Gastroesophageal sphincter (tissue), 4 donors: Measurements from ENCODE around the gene PDZD8. TPM values are rescaled to one million over a fixed set of nuclear protein-coding genes. Genes with fewer than 3 reads are reported as not detected.

Experiments
- ATAC-seq: fragments of 150-250 bp; one replicate; pipeline ENCODE4 v1.9.1; 2016; ENCODE audit warnings: mild to moderate bottlenecking, moderate library complexity
- H3K27ac ChIP-seq, 4 donors: fragments of 200-600 bp; sonication (generic) in 3 of 4; 1 replicate in 3 of 4; 2 replicates in 1 of 4; pipeline ENCODE4 v1.5.1; 2016 to 2019
- H3K27me3 ChIP-seq: fragments of 200-600 bp; sonication (generic); one replicate; pipeline ENCODE4 v1.5.1; 2019
- H3K36me3 ChIP-seq, 2 donors: fragments of 200-600 bp; sonication (generic); one replicate each; pipeline ENCODE4 v1.5.1; 2019; ENCODE audit warnings: control low read depth in 1 of 2
- H3K4me1 ChIP-seq, 3 donors: fragments of 200-600 bp; sonication (generic); 1 replicate in 2 of 3; 2 replicates in 1 of 3; pipeline ENCODE4 v1.5.1; 2016 to 2019; ENCODE audit warnings: control low read depth in 2 of 3
- H3K4me3 ChIP-seq, 2 donors: fragments of 200-600 bp; sonication (generic); one replicate each; pipeline ENCODE4 v1.5.1; 2019; ENCODE audit warnings: mild to moderate bottlenecking in 1 of 2, moderate library complexity in 1 of 2
- H3K9me3 ChIP-seq, 3 donors: fragments of 200-600 bp; sonication (generic); one replicate each; pipeline ENCODE4 v1.5.1; 2017 to 2019; ENCODE audit warnings: control low read depth in 2 of 3
- EP300 ChIP-seq: sonication (generic); formaldehyde crosslinking; IDR thresholded peaks from one replicate; pipeline ENCODE4 v1.6.1; 2017; ENCODE audit warnings: antibody characterized with exemption, mild to moderate bottlenecking
- POLR2A ChIP-seq, 2 donors: fragments of 450-650 bp; IDR thresholded peaks; one replicate each; pipeline ENCODE4 v1.6.1; 2017; ENCODE audit warnings: antibody characterized with exemption in 2 of 2, mild to moderate bottlenecking in 2 of 2, moderate library complexity in 1 of 2
- POLR2AphosphoS5 ChIP-seq: sonication (generic); formaldehyde crosslinking; IDR thresholded peaks from one replicate; pipeline ENCODE4 v1.6.1; 2017; ENCODE audit warnings: antibody characterized with exemption
- WGBS, 2 donors: methylation state at CpG; one replicate each; pipeline ENCODE4 v1.1.5; 2018; ENCODE audit warnings: low coverage in 1 of 2; 5-methylcytosine and 5-hydroxymethylcytosine counted together
- total RNA-seq, 4 donors: library from RNA; depleted of rRNA; stranded (reverse); fragments of >200 nt; gene quantifications; one replicate each; pipeline ENCODE4 v1.1.0, GENCODE V29; 2016
- TF ChIP-seq, protein P1 (sequence below), 4 experiments: fragments of 200-600 bp in 2 of 4; fragments of 450-650 bp in 2 of 4; sonication (generic) in 1 of 4; IDR thresholded peaks; one replicate each; pipeline ENCODE4 v1.5.1; 2017 to 2019; ENCODE audit warnings: antibody characterized with exemption in 4 of 4, mild to moderate bottlenecking in 2 of 4, moderate library complexity in 2 of 4

The PDZD8 gene
- total RNA-seq, 4 donors from 2014 or later = 32.8 to 49.2 (median 37.3) TPM

DNA sequence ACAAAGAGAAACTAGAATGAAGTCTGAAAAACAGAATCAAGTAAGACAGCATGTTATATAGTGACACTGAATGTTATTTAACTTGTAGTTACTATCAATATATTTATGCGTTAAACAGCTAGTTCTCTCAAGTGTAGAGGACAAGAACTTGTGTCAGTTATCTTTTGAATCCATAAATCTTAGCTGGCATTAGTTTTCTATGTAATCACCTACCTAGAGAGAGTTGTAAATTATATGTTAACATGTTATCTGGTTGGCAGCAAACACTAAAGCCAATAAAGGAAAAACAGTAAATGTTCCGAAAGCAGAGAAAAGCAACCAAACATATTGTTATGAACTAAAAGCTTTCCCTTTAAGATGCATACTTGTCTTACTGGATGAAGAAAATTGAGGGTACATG is 97.6 kb downstream of the PDZD8 start:
- Histone ChIP-seq H3K4me1 (no peaks in the 10 kb centered on the region), H3K36me3 (no peaks in the 10 kb centered on the region), H3K27me3 (no peaks in the 10 kb centered on the region), H3K4me3 (no peak overlapping the region), H3K9me3 (no peaks in the 10 kb centered on the region), H3K27ac (no peak overlapping the region)
- ATAC-seq = no peak
- TF ChIP-seq POLR2A (IDR thresholded peaks at IDR 0.05) (no peak), POLR2AphosphoS5 (no peak), EP300 (no peak)
- TF ChIP-seq, protein P1, sequence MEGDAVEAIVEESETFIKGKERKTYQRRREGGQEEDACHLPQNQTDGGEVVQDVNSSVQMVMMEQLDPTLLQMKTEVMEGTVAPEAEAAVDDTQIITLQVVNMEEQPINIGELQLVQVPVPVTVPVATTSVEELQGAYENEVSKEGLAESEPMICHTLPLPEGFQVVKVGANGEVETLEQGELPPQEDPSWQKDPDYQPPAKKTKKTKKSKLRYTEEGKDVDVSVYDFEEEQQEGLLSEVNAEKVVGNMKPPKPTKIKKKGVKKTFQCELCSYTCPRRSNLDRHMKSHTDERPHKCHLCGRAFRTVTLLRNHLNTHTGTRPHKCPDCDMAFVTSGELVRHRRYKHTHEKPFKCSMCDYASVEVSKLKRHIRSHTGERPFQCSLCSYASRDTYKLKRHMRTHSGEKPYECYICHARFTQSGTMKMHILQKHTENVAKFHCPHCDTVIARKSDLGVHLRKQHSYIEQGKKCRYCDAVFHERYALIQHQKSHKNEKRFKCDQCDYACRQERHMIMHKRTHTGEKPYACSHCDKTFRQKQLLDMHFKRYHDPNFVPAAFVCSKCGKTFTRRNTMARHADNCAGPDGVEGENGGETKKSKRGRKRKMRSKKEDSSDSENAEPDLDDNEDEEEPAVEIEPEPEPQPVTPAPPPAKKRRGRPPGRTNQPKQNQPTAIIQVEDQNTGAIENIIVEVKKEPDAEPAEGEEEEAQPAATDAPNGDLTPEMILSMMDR (IDR thresholded peaks at IDR 0.05) = no peak
- 92 to 96% methylated on average over 2 of the region's 2 CpGs for WGBS, 2 donors

DNA sequence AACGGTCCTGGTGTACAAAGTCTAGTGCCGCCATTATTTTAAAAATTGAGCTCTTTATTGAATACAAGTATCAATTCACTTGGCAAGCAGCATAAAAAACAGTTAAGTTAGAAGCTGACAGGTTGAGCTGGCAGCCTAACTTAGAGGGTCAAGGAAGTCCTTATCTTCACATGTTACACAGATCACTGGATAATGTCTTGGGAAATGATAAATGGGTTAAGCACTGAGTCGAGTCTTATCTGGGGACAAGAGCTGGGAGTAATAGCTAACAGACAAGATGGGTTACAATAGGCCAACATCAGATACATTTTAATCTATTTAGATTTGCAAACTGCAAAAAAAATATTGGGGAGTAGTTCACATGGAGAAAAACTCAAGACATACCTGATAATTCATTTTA is 100.1 kb downstream of the PDZD8 start:
- Histone ChIP-seq H3K36me3 (no peaks in the 10 kb centered on the region), H3K27me3 (no peaks in the 10 kb centered on the region), H3K4me3 (no peak overlapping the region), H3K4me1 (no peaks in the 10 kb centered on the region), H3K9me3 (no peaks in the 10 kb centered on the region), H3K27ac (no peak overlapping the region)
- 37 to 65% methylated on average over 2 to 3 of the region's 3 CpGs for WGBS, 2 donors
- no peak for TF ChIP-seq POLR2A (IDR thresholded peaks at IDR 0.05)
- TF ChIP-seq, protein P1 (IDR thresholded peaks at IDR 0.05) = no peak
- no peak for TF ChIP-seq POLR2AphosphoS5
- TF ChIP-seq EP300 = no peak
- ATAC-seq = no peak

DNA sequence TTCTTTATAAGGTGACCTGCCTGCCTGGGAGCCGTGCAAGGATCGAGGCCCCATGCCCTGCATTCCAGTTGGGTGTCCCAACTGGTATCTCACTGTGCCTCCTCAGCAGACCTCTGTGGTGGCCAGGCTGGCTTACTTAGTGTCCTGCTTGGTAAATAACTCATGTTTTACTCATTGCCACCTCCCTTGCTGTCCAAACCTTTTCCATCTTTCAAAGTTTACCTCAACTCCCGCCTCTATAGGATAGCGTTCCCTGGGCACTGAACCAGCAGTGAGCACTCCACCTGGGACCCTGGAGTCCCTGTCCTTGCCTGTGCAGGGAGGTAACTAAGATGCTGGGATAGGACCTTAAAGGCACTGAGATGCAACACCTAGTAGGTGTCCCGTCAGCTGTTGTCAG is 100.7 kb downstream of the PDZD8 start:
- Histone ChIP-seq H3K4me3 (no peak overlapping the region), H3K36me3 (no peaks in the 10 kb centered on the region), H3K9me3 (no peaks in the 10 kb centered on the region), H3K4me1 (no peaks in the 10 kb centered on the region), H3K27ac (no peak overlapping the region), H3K27me3 (no peaks in the 10 kb centered on the region)
- WGBS, 2 donors = 89 to 91% methylated on average over 3 to 5 of the region's 5 CpGs
- no peak for ATAC-seq
- TF ChIP-seq EP300 (no peak), POLR2AphosphoS5 (no peak), POLR2A (IDR thresholded peaks at IDR 0.05) (no peak)
- TF ChIP-seq, protein P1 (IDR thresholded peaks at IDR 0.05) = no peak

DNA sequence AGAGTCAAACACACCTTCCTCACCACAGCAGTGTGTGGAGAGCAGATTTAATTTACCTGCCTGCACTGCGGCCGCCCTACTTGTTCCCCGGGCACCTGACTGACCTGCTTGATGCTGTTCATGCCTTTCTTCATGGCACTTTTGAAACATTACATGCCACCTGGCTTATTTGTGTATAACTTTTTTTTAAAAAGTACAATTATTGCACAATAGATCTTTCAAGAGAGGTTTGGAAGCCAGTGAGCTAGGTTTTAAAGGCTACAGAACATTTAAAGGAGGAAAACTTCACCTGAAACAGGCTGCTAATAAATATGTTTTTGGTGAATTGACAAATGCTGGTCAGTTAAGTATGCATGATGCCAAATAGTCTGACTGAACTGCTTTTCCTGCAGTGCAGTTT is 101.3 kb downstream of the PDZD8 start:
- H3K4me1 ChIP-seq = no peaks in the 10 kb centered on the region
- WGBS, 2 donors = 98 to 100% methylated on average over 3 of the region's 3 CpGs
- ATAC-seq = no peak
- TF ChIP-seq, protein P1 (IDR thresholded peaks at IDR 0.05) = no peak
- H3K27ac ChIP-seq = no peak overlapping the region
- no peaks in the 10 kb centered on the region for H3K9me3 ChIP-seq
- no peak overlapping the region for H3K4me3 ChIP-seq
- H3K27me3 ChIP-seq = no peaks in the 10 kb centered on the region
- H3K36me3 ChIP-seq = no peaks in the 10 kb centered on the region

DNA sequence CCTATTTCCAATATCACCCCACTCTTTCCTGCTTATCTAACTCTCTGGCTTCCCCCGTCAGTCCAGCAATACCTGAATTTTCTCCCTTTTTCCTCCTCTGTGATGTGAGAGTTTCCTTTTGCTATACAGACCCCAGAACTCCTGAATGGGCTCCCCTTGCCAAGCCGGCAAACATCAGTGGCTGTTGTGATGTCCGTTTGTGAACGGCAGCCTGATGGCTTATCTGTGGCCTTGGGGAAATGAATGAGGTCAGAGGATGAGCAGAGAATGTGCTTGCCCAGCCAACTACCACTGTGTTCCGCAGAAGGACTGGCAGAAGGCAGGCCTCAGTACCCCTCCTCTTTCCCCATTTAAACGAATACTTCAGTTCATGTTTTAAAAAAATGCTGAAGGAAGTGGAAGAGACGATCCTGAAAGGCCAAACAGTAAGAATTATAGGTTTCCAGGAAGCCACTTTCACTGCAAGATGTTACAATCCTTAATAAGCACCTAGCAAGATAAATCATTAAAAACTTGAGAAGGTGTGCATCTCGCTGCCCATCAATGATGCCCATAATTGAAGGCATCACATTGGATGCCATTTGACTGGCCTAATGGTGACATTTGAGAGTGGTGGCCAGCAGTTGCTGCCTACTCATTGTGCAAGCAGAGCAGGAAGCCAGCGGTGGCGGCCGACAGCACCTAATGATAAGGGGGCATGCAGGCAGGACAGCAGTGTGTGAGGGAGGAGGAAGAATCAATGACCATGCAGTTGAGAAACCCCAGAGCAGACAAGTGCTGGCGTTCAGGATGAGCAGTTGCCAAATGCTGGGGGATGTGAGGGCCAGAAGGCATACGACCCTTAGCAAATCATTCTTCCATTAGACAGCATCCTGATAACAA is 102.8 kb downstream of the PDZD8 start:
- H3K27me3 ChIP-seq = no peaks in the 10 kb centered on the region
- H3K36me3 ChIP-seq = no peaks in the 10 kb centered on the region
- H3K4me3 ChIP-seq = no peak overlapping the region
- TF ChIP-seq POLR2A (IDR thresholded peaks at IDR 0.05) (no peak), POLR2AphosphoS5 (no peak), EP300 (no peak)
- TF ChIP-seq, protein P1 (IDR thresholded peaks at IDR 0.05) = no peak
- H3K4me1 ChIP-seq = no peaks in the 10 kb centered on the region
- no peak overlapping the region for H3K27ac ChIP-seq
- ATAC-seq = no peak
- H3K9me3 ChIP-seq = no peaks in the 10 kb centered on the region
- 53 to 72% methylated on average over 11 to 12 of the region's 13 CpGs for WGBS, 2 donors
